Endothelial cell of umbilical vein (primary cell): ENCODE results near the gene PTPN14. TPM values are rescaled to one million over a fixed set of nuclear protein-coding genes. Genes with fewer than 3 reads are reported as not detected.

ENCODE experiments used
- BruUV-seq: library from RNA; stranded (reverse); fragments of 400-500 nt; replicated peaks from 2 replicates; lab custom pipeline; 2021; lab: Mats Ljungman, UMichigan
- CTCF ChIA-PET: fragments of 300-600, 350-600 bp; sonication (Branson Sonifier 250); formaldehyde crosslinking; loops from one replicate; lab custom pipeline; 2021; ENCODE audit warnings: antibody characterized with exemption, inconsistent platforms; lab: Charles Lee
- POLR2A ChIA-PET: fragments of 300-600, 350-600 bp; sonication (Branson Sonifier 250); formaldehyde crosslinking; loops from one replicate; lab custom pipeline; 2021; ENCODE audit warnings: antibody characterized with exemption, inconsistent platforms; lab: Charles Lee
- DNase-seq: peaks from one replicate; pipeline ENCODE4 v3.0.0-alpha.2; 2011; ENCODE audit warnings: low read depth, low spot score
- FAIRE-seq: peaks from 2 replicates; lab custom pipeline; 2011; peaks lifted over from hg19 to GRCh38; lab: Jason Lieb, UNC
- H2AFZ ChIP-seq: 2 replicates; pipeline ENCODE4 v1.6.0; 2012; ENCODE audit warnings: low read depth, low read length, control low read depth, inconsistent platforms
- H3K27ac ChIP-seq: 2 replicates; pipeline ENCODE4 v1.5.1; 2011; ENCODE audit warnings: low read depth, mild to moderate bottlenecking, control low read depth, low read length, moderate library complexity; ENCODE audit not compliant: insufficient read depth
- H3K27me3 ChIP-seq, 2 experiments: 2 replicates each; pipeline versions ENCODE4 v1.6.0 to v1.6.1; 2011; ENCODE audit warnings: low read length in 2 of 2, mixed read lengths in 1 of 2; ENCODE audit not compliant: control insufficient read depth in 2 of 2, insufficient read depth in 2 of 2
- H3K36me3 ChIP-seq, 2 experiments: 2 replicates in 1 of 2; 3 replicates in 1 of 2; pipeline ENCODE4 v1.5.1; 2011; ENCODE audit warnings: low read length in 2 of 2, mild to moderate bottlenecking in 1 of 2, moderate library complexity in 1 of 2; ENCODE audit not compliant: control insufficient read depth in 2 of 2, insufficient read depth in 2 of 2; ENCODE audit errors: extremely low read depth in 1 of 2
- H3K4me1 ChIP-seq: 3 replicates; pipeline ENCODE4 v1.5.1; 2011; ENCODE audit warnings: mild to moderate bottlenecking, low read length; ENCODE audit not compliant: control insufficient read depth, insufficient read depth; ENCODE audit errors: extremely low read depth
- H3K4me2 ChIP-seq: 2 replicates; pipeline ENCODE4 v1.6.1; 2011; ENCODE audit warnings: low read length, control low read depth, mixed read lengths; ENCODE audit not compliant: insufficient read depth
- H3K4me3 ChIP-seq, 3 experiments: fragments of 200-600 bp in 1 of 3; sonication (generic), shearing (Covaris generic) in 1 of 3; replicated peaks in 1 of 3; 2 replicates each; pipeline ENCODE4 v1.5.1; 2011 to 2016; ENCODE audit warnings: control low read depth in 3 of 3, low read length in 3 of 3, mild to moderate bottlenecking in 2 of 3, inconsistent platforms in 1 of 3, low read depth in 1 of 3, moderate library complexity in 1 of 3; ENCODE audit not compliant: insufficient read depth in 1 of 3
- H3K79me2 ChIP-seq: 2 replicates; pipeline ENCODE4 v1.6.0; 2012; ENCODE audit warnings: low read length, inconsistent platforms; ENCODE audit not compliant: control insufficient read depth, insufficient read depth
- H3K9ac ChIP-seq: replicated peaks from 2 replicates; pipeline ENCODE3; 2011; ENCODE audit warnings: low read length, control low read depth; ENCODE audit not compliant: insufficient read depth; ENCODE audit errors: extremely low read depth
- H3K9me1 ChIP-seq: replicated peaks from 3 replicates; pipeline ENCODE4 v1.6.0; 2011; ENCODE audit warnings: mild to moderate bottlenecking, low read length; ENCODE audit not compliant: control insufficient read depth, insufficient read depth; ENCODE audit errors: extremely low read depth
- H3K9me3 ChIP-seq: replicated peaks from 2 replicates; pipeline ENCODE4 v1.5.1; 2012; ENCODE audit warnings: low read length, inconsistent platforms; ENCODE audit not compliant: control insufficient read depth, insufficient read depth
- H4K20me1 ChIP-seq: replicated peaks from 2 replicates; pipeline ENCODE3; 2011; ENCODE audit warnings: mild to moderate bottlenecking, low read length; ENCODE audit not compliant: control insufficient read depth, insufficient read depth; ENCODE audit errors: extremely low read depth
- CTCF ChIP-seq, 2 donors: IDR thresholded peaks; 1 replicate in 1 of 2; 2 replicates in 1 of 2; pipeline ENCODE4 v1.5.1; 2011; ENCODE audit warnings: low read length in 2 of 2, mild to moderate bottlenecking in 2 of 2, moderate library complexity in 2 of 2, control low read depth in 1 of 2, inconsistent platforms in 1 of 2, low read depth in 1 of 2; ENCODE audit not compliant: insufficient read depth in 1 of 2; ENCODE audit errors: extremely low read depth in 1 of 2
- EZH2 ChIP-seq: IDR thresholded peaks from 2 replicates; pipeline ENCODE4 v1.6.1; 2012; ENCODE audit warnings: borderline replicate concordance, low read depth, mild to moderate bottlenecking, moderate library complexity, low read length, inconsistent platforms; ENCODE audit not compliant: severe bottlenecking
- FOS ChIP-seq: IDR thresholded peaks from 2 replicates; pipeline ENCODE4 v1.6.1; 2011; ENCODE audit warnings: mild to moderate bottlenecking, low read length, moderate library complexity, borderline replicate concordance; ENCODE audit not compliant: insufficient read depth
- GATA2 ChIP-seq: IDR thresholded peaks from 2 replicates; pipeline ENCODE4 v1.7.0; 2011; ENCODE audit warnings: low read depth, mild to moderate bottlenecking, moderate library complexity, mixed read lengths, low read length; ENCODE audit not compliant: insufficient read length, insufficient read depth
- JUN ChIP-seq: IDR thresholded peaks from 2 replicates; pipeline ENCODE4 v1.6.1; 2011; ENCODE audit warnings: borderline replicate concordance, low read depth; ENCODE audit not compliant: insufficient read length, insufficient read depth
- MYC ChIP-seq: IDR thresholded peaks from one replicate; pipeline ENCODE4 v1.6.1; 2011; ENCODE audit warnings: mild to moderate bottlenecking, low read depth, low read length
- POLR2A ChIP-seq: IDR thresholded peaks from 2 replicates; pipeline ENCODE4 v1.6.1; 2012; ENCODE audit warnings: low read depth, mild to moderate bottlenecking, control low read depth, low read length
- POLR2AphosphoS5 ChIP-seq: IDR thresholded peaks from 2 replicates; pipeline ENCODE4 v1.6.1; 2012; ENCODE audit warnings: low read depth, mild to moderate bottlenecking, control low read depth, low read length, moderate library complexity; ENCODE audit not compliant: insufficient read depth
- dilution Hi-C: fragments of 300-500 bp; cut with MboI; formaldehyde crosslinking; loops from one replicate; pipeline ENCODE4 v1.15.0; 2019; ENCODE audit warnings: low sequenced_read_pairs; ENCODE audit not compliant: extremely low pct_ligation_motif_present
- intact Hi-C: fragments of 100-400 bp; cut with micrococcal nuclease; formaldehyde crosslinking; loops from one replicate; pipeline ENCODE4 v1.10.0; 2022
- polyA plus RNA-seq, 4 experiments: library from polyadenylated mRNA; depleted of rRNA in 3 of 4; stranded (reverse) in 3 of 4; unstranded in 1 of 4; fragments of >200 nt; gene quantifications; 2 replicates each; pipeline versions ENCODE4 v1.2.1 to v1.2.3, GENCODE V29; 2011 to 2012; ENCODE audit warnings: missing spikeins in 1 of 4
- total RNA-seq: library from RNA; stranded (reverse); gene quantifications from 2 replicates; pipeline ENCODE4 v1.2.3, GENCODE V29; 2021
- TF ChIP-seq, protein P1 (sequence below): IDR thresholded peaks from 2 replicates; pipeline ENCODE4 v1.6.1; 2011; ENCODE audit not compliant: insufficient read depth, insufficient read length

The PTPN14 gene
- total and polyA plus RNA-seq, 2 donors (not counting 3 experiments of a cell fraction or from before 2014, with no cell fraction given) = 18.5 to 93.0 TPM

GRCh38 chr1:214439352-214440119 is 111.9 kb downstream of the PTPN14 start:
- no peak overlapping the region for H3K27ac ChIP-seq
- no peak overlapping the region for H3K4me3 ChIP-seq
- peaks cover 54% of the 10 kb centered on the region for H3K79me2 ChIP-seq
- POLR2A ChIA-PET = no interaction called here
- dilution Hi-C loops (no loop called here), intact Hi-C loops (no loop called here)
- DNase-seq (peak; percentile 53), FAIRE-seq (no peak)
- H3K4me1 ChIP-seq = peaks cover 29% of the 10 kb centered on the region
- no peak overlapping the region for H3K9ac ChIP-seq
- H3K27me3 ChIP-seq = no peaks in the 10 kb centered on the region
- H3K36me3 ChIP-seq = no peaks in the 10 kb centered on the region
- no peak for TF ChIP-seq GATA2
- no peak for TF ChIP-seq MYC
- TF ChIP-seq, protein P1, sequence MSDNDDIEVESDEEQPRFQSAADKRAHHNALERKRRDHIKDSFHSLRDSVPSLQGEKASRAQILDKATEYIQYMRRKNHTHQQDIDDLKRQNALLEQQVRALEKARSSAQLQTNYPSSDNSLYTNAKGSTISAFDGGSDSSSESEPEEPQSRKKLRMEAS = no peak
- TF ChIP-seq POLR2A = no peak
- no peak for TF ChIP-seq JUN
- TF ChIP-seq CTCF (IDR thresholded peaks at IDR 0.05; ENCODE audit: extremely low read depth in 1 of 2, insufficient read depth in 1 of 2, low read depth in 1 of 2, low read length in 2 of 2) = no peak
- TF ChIP-seq FOS = no peak
- TF ChIP-seq EZH2 = no peak
- no peak for TF ChIP-seq POLR2AphosphoS5
- H3K9me1 ChIP-seq = no peaks in the 10 kb centered on the region
- no peak overlapping the region for H2AFZ ChIP-seq
- H3K9me3 ChIP-seq = no peaks in the 10 kb centered on the region
- TSS peak; percentile 17 for BruUV-seq
- CTCF ChIA-PET = interaction anchor here (0.8 to 1.2 kb wide), 4 partner anchors 15 to 110 kb away, joined by 3 to 4 read pairs (median 4); no protein-coding TSS in a partner anchor
- no peaks in the 10 kb centered on the region for H4K20me1 ChIP-seq
- H3K4me2 ChIP-seq = peak overlapping the region; percentile 9
